ENCODE measurements around the gene KLF15. TPM values are rescaled to one million over a fixed set of nuclear protein-coding genes. Genes with fewer than 3 reads are reported as not detected.
A peak's percentile ranks its signal among the peaks of the same experiment; 100 is the strongest.

Gene KLF15
- total RNA-seq, 2 donors from 2014 or later: 43.4 to 55.1 TPM

- Histone ChIP-seq H3K36me3 (peaks cover 39% of the 10 kb centered on the region), H3K27ac (peak overlapping the region; percentile 97), H3K4me3 (no peak overlapping the region), H3K9me3 (no peaks in the 10 kb centered on the region), H3K27me3 (no peaks in the 10 kb centered on the region), H3K4me1 (peaks cover 0 to 82% of the 10 kb centered on the region in 2 donors)
- DNase-seq (ENCODE audit: low spot score): no peak
- no peak for TF ChIP-seq CTCF (IDR thresholded peaks at IDR 0.05)
Measured at GRCh38 chr3:126353694-126354321, 3.4 kb downstream of the KLF15 start.

DNA sequence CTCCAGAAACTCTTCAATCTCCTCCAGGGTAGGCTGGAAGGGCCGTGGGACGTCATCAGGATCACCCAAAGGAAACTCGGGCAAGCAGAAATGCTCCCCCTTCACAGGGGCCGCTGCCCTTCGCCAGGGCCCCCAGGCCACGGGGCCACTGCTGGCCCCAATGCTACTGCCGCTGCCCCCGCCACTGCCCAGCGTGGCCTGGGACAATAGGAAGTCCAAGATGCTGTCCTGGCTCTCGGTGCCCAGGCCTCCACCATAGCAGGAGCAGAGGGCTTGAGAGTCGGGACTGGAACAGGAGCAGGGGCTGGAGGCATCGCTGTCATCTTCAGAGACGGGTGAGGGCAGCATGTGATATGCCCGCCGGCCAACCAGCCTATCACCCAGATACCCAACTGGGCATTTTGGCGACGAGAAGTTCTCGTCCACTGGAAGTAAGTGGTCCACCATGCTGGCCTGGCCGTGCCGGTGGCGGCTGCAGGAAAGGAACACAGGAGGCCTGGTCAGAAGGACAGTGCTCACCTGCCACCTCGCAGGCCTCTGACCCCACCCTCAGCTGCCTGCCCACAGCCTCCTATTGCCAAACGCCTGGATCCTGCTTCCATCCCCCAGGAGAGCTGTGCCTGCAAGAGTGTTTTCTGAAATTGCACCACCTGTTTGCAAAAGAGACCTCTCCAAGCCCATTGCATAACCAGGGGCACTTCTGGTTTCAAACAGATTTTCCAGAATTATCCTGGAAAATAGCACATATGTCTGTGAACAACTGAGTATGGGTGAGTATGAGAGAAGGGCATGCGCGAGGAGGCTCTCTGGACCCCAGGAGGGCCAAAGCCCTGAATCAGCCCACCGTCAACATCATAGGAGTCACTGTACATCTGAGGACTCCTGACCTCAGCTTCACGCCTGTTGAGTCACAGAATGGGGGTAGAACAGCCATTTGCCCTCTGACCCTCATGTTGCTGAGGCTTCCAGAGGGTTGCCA, 4.4 kb downstream of the KLF15 start:
- Histone ChIP-seq H3K27me3 (no peaks in the 10 kb centered on the region), H3K9me3 (no peaks in the 10 kb centered on the region), H3K4me3 (no peak overlapping the region), H3K36me3 (peaks cover 46% of the 10 kb centered on the region), H3K27ac (peak overlapping the region; percentile 97), H3K4me1 (peaks cover 0 to 82% of the 10 kb centered on the region in 2 donors)
- no peak for TF ChIP-seq CTCF (IDR thresholded peaks at IDR 0.05)
- DNase-seq (ENCODE audit: low spot score): no peak

DNA sequence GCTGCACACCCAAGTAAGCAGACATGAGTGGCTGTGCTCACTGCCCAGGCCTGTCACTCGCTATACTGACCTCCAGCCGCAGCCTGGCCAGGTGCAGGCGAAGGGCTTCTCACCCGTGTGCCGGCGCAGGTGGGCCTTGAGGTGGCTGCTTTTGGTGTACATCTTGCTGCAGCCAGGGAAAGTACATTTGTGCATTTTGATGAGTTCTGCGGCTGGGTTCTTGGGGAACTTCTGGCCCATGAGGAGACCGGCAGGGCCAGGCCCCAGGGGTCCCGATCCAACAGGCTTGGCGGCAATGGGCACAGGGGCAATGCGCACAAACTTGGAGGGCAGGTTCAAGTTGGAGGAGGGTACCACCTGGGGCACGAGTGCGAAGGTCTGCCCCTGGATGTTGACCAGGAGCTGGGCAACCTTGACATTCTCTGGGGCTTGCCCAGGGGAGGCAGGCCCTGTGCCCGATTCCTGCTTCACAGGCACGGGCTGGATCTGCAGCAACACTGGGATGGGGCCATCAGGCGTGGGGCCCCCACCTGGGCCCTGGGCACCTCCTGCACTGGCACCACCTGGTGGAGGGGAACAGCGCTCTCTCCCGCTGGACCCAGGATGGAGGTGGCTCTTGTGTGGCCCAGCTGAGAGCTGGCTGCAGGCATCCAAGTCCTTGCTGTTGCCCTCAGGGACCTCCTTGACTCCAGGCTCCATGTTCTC, 5.3 kb downstream of the KLF15 start:
- Histone ChIP-seq H3K27me3 (no peaks in the 10 kb centered on the region), H3K4me3 (no peak overlapping the region), H3K36me3 (peaks cover 46% of the 10 kb centered on the region), H3K27ac (peak overlapping the region; percentile 97), H3K4me1 (peaks cover 0 to 85% of the 10 kb centered on the region in 2 donors), H3K9me3 (no peaks in the 10 kb centered on the region)
- DNase-seq (ENCODE audit: low spot score): no peak
- TF ChIP-seq CTCF (IDR thresholded peaks at IDR 0.05): no peak

DNA sequence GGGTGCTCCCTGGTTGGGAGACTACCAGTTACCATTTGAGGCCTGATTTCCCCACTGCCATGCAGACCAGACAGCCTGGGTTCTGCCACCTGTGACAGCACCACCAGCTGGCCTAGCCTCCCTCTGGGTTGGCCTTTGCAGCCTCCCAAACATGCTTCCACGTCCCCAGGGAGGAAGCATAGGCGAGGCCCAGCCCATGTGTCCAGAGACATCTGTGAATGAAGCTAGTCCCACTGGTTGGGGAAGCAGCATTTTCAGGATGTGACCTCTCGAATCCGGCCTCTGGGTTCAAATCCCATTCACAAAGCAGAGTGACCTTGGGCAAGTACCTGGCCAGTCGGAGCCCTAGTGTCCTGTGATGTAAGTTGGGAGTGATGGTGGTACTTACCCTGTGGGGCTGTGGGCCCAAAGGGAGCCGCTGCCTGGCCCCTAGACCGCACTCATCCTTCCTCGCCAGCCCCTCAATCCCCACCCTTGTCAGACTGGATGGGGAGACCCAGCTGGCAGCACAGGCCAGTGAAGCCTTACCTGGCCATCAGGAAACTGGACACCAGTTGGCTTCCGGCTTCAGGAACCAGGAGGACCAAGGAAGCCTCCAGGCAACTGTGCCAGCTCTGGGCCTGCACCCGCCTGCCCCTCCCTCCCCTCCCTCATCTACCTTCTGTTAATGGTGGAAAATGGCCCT, 6.0 kb downstream of the KLF15 start:
- Histone ChIP-seq H3K27ac (peak overlapping the region; percentile 97), H3K9me3 (no peaks in the 10 kb centered on the region), H3K4me3 (no peak overlapping the region), H3K36me3 (peaks cover 49% of the 10 kb centered on the region), H3K27me3 (no peaks in the 10 kb centered on the region), H3K4me1 (peaks cover 0 to 92% of the 10 kb centered on the region in 2 donors)
- TF ChIP-seq CTCF (IDR thresholded peaks at IDR 0.05): no peak
- DNase-seq (ENCODE audit: low spot score): no peak

DNA sequence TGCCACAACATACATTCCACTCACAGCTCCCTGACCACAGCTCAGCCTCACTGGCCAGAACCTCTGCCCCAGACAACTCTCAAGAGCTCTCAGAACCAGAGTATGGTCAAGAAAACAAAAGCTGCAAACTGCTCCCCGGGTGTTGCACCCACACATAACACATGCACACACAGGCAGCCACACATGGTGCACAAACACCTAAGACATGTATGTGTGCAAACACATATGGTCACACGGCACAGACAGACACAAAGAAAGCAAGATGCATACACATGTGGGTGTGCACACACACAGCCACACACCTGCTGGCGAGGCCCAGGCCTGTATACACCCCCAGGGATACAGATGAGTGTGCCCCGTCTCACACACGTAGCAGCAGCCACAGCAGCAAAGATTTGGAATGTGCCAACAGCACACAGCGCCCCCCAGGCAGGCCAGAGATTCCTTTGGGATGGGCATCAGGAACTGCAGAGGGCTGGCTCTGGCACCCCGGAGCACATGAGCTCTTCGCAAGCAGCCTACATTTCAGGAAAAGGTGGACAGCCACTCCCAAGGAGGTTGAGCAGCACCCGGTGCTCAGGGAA, 6.6 kb downstream of the KLF15 start:
- Histone ChIP-seq H3K27ac (peak overlapping the region; percentile 97), H3K4me1 (peaks cover 0 to 92% of the 10 kb centered on the region in 2 donors)

More for the DNA sequence above, 6.6 kb downstream of the KLF15 start:
- H3K9me3 ChIP-seq: no peaks in the 10 kb centered on the region
- H3K27me3 ChIP-seq: no peaks in the 10 kb centered on the region
- DNase-seq (ENCODE audit: low spot score): no peak
- TF ChIP-seq CTCF (IDR thresholded peaks at IDR 0.05): no peak
- H3K36me3 ChIP-seq: peaks cover 55% of the 10 kb centered on the region
- no peak overlapping the region for H3K4me3 ChIP-seq

All from right atrium auricular region (tissue), 2 donors.